Cardiac septum (tissue), 1 donor: ENCODE results near the gene SEC31A. TPM values are rescaled to one million over a fixed set of nuclear protein-coding genes. Genes with fewer than 3 reads are reported as not detected.
A peak's percentile ranks its signal among the peaks of the same experiment; 100 is the strongest.

Experiments
- DNase-seq: peaks from one replicate; pipeline ENCODE4 v3.0.0-alpha.2; 2020; ENCODE audit warnings: low spot score
- intact Hi-C: fragments of 100-400 bp; cut with DNase I; formaldehyde crosslinking; loops from one replicate; pipeline ENCODE4 v1.14.0; 2022
- total RNA-seq: library from RNA; stranded (reverse); fragmentation: NEBNext Ultra II Directional; extraction: Animal tissue kit (Norgen Biotek cat#: 25700); gene quantifications from one replicate; pipeline ENCODE4 v1.2.1, GENCODE V29; 2021
- donor health status: DM: no; HTN: no; CAD: no.

SEC31A gene
- total RNA-seq, 1 donor from 2014 or later: 140 TPM

- intact Hi-C loops: no loop called here
Measured at GRCh38 chr4:82780170-82780751, 110.7 kb downstream of the SEC31A start.

GRCh38 chr4:82779032-82779431, 111.9 kb downstream of the SEC31A start:
- DNase-seq: peak; percentile 29
- intact Hi-C loops: no loop called here

More at GRCh38 chr4:82780170-82780751, 110.7 kb downstream of the SEC31A start:
- no peak for DNase-seq

DNA sequence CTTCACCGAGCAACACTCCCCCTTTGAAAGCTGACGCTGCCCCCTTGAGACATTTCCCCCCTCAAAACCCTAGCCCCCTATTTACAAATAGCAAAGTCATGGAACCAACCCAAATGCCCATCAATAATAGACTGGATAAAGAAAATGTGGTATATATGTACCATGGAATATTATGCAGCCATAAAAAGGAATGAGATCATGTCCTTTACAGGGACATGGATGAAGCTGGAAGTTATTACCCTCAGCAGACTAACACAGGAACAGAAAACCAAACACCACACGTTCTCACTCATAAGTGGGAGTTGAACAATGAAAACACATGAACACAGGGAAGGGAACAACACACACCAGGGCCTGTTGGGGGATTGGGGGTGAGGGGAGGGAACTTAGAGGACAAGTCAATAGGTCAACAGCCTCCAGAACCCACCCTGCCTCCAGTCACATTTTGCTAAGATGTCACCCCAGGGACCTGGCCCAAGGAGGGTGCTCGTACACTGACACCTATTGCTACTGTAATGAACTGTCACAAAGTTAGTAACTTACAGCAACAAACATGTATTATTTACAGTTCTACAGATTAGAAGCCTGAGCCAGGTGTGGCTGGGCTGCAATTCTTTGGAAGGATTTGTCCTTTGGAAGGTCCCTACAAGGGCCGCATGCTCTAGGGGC, 113.0 kb downstream of the SEC31A start:
- peak; percentile 44 for DNase-seq
- intact Hi-C loops: no loop called here

- peak; percentile 61 for DNase-seq
- intact Hi-C loops: no loop called here
Measured at GRCh38 chr4:82776925-82777542, 113.9 kb downstream of the SEC31A start.

- intact Hi-C loops: no loop called here
- peak; percentile 55 for DNase-seq
Measured at GRCh38 chr4:82775243-82775642, 115.7 kb downstream of the SEC31A start.

DNA sequence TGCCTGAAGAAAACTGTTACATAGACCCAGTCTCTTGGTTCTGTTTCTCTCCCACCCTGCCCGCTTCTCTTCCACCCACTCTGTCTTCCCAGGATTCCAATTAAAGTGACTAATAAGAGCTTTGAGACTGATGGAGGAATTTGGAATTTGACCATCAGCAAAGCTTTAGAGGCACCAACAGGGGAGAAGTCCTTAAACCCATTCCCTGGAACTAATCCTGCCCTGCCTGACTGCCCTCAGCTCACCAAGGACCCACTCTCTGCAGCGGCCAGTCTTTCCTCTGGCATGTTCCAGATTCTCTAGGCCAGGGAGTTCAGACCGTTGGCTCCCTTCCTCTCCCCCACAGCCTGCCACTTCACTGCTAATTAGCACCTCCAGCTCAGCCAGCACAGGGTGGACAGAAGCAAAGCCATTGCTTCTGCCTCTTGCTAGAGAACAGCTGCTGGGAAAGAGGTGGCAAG, 116.2 kb downstream of the SEC31A start:
- intact Hi-C loops: no loop called here
- no peak for DNase-seq

DNA sequence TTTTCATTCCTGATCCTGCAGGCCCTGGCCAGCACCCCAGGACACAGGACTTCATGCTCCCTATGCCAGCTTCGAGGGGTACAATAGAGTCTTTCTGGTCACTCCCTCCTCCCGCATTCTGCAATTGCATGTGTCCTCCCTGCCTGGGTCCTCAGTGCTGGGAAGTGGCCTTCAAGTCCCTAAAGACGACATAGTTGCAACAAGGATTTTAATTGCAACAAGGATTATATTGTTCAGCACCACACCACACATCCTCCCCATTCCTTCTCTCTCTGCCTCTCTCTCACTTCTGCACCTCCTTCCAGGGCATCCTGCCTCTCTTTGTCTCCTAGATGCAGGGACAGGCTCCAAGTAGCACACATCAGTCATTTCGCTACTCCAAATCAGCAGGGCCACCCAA, 117.9 kb downstream of the SEC31A start:
- DNase-seq: no peak
- intact Hi-C loops: no loop called here

DNA sequence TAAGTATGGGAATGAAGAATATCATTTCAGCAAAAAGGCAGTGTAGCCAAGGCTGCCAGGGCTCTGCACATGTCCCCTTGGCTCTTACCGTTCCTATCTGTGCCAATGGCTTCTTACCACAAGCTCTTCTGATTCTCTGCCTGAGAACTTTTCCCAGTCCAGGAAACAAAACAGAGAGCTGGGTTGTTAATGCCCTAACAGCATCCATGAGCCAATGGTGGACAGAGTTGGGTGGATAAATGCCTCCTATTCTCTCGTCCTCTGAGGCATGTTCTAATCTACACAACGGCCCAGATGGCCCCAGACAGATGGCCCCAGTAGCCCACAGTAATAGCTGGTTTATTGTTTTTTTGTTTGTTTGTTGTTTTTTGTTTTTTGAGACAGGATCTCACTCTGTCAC, 120.3 kb downstream of the SEC31A start:
- no peak for DNase-seq
- intact Hi-C loops: no loop called here

Other genes with a start within 250 kb of the SEC31A start
- 2.1 TPM for gene SCD5, start 92.4 kb downstream of the SEC31A start, total RNA-seq
- gene THAP9, start 9.6 kb upstream of the SEC31A start, total RNA-seq: 6.0 TPM
- gene LIN54, start 119.7 kb upstream of the SEC31A start, total RNA-seq: 7.4 TPM
- gene COPS4, start 144.0 kb upstream of the SEC31A start, total RNA-seq: 47.1 TPM
- gene PLAC8, start 223.6 kb upstream of the SEC31A start, total RNA-seq: 1.2 TPM